Measurements from ENCODE around the gene SV2C.
"Not testable (repeated sequence)": the region's sequence is repeated elsewhere in the genome, so short reads cannot be mapped to it uniquely, and the experiment has no call there.

The SV2C gene

DNA sequence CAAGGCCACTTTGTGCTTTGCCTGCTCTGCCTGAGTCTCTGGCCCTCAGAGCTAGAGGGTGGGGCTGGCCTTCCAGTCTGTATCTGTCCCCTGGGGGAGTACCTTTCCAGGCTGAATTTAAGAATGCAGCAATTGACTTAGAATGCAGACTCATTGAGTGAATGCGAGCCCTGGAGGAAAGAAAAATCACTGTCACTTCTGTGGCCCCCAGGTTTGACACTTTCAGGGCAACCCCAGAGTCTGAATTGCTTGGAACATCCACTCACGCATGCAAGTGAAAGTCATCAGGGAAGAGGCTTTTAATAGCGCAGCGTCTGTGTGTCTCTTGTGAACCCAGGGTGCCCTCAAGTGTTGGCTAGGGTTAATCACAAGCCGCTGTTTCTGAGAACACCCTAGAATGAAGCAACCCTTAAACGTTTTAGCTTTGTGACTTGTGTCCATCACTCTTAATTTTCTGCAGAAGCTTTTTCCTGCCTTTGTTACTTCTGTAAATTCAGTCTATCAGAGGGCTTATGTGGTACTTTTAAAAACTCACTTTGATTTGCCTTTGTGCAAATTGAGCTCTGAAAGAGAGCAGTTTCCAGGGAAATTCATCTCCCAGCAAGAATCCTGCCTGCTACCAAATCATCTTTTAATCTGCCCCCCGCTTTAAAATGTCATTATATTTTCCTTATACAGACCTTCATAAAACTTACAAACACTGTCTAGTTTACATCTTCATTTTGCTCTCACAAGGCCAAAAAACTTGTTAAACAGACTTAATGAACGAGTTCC, 173.1 kb downstream of the SV2C start:
- peak; percentile 10 for DNase-seq (ENCODE audit: low spot score)

DNA sequence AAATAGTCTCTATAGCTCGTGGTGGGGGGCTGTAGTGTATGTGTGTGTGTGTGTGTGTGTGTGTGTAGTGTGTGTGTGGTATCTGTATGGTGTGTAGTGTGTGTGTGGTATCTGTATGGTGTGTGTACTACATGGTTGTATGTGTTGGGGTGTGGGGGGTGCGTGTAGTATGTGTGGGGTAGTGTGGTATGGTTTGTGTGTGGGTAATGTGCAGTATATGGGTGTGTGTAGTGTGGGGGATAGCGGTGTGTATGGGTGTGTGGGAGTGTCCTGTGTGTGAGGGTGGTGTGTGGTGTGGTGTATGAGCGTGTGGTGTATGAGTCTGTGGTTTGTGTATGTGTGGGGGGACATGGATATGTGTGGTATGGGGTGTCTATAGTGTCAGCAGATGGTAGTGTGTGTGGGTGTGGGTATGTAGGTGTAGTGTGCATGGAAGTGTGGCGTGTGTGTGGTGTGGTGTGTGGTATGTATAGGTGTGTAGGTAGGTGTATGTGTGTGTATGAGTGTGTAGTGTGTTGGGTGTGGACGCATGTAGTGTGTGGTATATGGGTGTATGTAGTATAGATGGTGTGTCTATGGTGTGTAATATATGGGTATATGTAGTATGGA, 174.1 kb downstream of the SV2C start:
- no peak for DNase-seq (ENCODE audit: low spot score)

DNA sequence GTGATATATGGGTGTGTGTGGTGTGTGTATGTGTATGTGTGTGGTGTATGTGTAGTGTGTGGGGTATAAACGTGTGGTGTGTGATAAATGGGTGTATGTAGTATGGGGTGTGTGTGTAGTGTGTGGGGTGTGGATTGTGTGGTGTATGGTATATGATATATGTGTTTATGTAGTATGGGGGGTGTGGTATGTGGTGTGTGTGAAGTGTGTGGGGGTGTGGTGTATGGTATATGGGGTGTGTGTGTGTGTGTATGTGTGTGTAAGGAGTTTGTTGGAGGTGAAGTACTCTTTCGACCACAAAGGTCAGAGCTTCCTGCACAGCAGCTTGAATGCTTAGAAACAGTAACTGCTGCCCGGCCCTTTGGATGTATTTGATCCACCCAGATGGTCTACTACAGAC, 174.7 kb downstream of the SV2C start:
- DNase-seq (ENCODE audit: low spot score) = no peak

DNA sequence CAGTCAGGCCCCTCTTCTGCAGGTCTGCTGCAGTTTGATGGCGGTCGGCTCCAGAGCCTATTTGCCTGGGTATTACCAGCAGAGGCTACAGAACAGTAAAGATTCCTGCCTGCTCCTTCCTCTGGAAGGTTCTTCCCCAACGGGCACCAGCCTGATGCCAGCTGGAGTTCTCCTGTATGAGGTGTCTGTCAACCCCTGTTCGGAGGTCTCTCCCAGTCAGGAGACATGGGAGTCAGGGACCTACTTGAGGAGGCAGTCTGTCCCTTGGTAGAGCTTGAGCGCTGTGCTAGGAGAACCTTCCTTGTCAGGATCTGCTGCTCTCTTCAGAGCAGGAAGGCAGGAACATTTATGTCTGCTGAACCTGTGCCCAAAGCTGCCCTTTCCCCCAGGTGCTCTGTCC, 181.5 kb downstream of the SV2C start:
- no peak for DNase-seq (ENCODE audit: low spot score)

DNA sequence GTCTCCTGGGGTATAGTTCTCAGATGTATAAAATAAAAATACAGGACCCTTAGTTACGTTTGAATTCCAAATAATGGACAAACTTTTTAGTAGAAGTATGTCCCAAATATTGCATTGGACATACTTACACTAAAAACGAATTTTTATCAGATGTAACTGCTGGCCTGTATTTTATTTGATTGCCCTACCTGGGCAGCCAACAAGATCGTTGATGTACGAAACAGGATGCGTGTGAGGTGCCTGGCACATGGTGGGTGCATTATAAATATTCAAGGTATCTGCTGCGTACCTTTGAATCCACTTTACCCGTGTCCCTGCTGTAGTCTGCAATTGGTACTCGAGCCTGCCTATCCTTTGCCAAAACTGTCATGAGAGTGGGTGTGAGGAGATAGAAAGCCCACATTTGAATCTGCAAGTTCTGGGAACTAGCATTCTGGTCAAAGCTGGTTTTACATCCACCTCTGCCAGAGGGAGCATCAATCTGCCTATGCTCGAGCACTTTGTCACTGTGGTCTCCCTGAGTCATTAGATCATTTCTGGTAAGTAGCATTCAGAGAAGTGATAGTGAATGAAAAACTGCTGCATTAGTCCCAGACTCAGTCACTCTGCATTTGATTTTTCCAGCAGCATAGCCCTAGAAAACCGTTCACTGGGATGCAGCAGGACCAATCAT, 186.2 kb downstream of the SV2C start:
- no peak for DNase-seq (ENCODE audit: low spot score)

DNA sequence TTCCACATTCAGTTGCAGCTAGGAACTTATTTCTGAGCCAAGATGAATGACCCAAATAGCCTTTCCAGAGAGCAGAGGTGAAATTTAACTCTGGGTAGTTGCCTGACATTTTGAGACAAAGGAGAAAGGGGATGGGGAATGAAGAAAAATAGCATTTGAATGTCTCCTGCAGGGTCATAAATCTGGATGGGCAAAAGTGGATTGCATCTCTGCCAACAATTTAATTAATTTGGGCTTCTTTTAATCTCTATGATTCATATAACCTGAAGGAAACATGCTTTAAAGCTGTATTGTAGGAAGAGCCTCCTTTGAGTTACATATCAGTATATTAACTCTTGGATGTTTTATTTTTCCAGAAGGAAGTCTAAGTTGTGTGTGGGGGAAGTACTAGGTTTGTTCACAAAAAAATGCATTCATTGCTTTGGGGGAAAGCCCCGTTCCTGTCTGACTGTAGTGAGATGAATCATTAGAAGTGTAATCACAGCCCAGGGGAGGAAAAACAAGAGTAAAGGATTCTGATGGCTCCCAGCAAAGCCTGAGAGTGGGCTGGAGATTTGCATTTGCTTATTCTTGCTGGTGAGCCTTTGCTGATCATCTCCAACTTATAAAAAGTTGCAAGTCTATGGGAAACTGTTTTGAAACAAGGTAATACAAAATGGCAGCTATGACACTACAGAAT, 186.9 kb downstream of the SV2C start:
- no peak for DNase-seq (ENCODE audit: low spot score)

DNA sequence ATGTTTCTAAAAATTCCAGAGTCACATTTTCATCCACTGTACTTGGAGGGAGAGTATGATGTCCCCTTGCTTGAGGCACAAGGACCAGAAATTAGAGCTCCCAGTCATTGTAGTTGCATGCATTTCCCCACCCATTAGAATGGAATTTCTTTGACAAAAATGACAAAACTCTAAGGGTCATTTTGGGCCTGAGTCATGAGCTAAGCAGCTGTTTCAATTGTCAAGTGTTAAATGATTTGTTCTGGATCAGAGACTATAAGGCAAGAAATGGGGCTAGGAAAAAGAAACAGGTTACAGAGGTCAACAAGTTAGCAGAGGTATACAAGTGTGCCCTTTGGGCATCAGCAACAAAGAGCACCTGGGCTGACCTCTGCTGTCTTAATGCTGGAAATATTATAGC, 188.7 kb downstream of the SV2C start:
- DNase-seq (ENCODE audit: low spot score) = no peak

DNA sequence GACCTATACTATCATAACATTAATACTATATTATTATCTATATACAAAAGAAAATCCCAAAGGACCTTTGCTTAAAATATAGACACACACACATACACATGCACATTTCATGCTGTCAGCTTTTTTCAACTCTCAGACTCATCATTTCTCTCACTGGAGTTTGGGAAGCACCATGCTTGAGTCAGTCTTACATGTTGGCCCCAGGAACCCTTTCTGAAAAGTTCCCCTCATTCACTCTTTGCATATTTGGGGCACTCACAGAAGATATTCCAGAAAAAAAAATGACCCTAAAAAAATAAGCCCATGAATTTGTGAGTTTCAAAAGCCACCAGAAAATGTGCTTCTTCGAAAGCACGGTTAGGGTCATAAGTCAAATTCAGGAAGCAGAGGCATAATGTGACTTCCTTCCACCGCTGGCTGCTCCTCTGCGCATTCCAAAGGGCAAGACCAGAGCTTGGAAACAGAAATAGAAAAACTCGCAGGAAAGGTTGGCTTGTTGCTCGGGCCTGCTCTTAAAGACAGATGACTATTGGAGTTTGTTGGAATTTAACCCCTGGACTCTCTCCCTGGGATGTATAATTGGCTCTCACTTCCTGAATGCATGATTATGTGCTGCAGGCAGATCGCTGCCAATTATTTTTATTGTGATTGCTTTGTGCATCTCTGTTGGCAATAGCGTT, 190.2 kb downstream of the SV2C start:
- DNase-seq (ENCODE audit: low spot score) = no peak

DNA sequence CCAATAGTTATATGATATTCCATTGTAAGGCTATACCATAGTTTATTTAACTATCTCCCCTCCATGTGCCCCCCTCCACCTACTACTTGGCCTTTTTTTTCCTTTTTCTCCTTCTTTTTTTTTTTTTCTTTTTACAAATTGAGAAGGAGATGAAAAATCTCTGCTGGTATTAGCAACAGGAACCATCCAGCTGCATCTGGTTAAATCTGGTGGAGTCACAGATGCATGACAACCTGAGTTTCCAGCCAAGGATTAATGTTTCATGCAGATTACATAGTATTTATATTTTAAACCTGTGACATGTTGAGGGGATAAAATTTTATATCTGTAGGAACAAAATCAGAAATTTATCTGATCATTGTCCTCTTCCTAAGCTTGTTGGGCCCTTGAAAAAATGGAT, 191.4 kb downstream of the SV2C start:
- no peak for DNase-seq (ENCODE audit: low spot score)

DNA sequence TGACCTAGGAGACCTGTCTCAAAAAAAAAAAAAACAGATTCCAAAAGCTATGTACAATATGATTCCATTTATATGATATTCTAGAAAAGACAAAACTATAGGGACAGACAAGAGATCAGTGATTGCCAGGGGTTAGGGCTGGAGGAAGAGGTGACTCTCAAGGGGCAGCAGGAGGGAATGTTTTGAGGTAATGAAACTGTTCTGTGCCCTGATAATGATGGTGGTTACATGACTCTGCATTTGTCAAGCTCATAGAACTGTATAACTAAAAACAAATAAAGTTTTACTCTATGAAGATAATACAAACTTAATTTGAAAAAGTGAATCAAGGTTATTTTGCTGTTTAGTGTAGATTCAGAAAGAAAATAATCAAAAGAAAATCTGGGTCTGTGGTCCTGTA, 194.6 kb downstream of the SV2C start:
- DNase-seq (ENCODE audit: low spot score) = no peak

DNA sequence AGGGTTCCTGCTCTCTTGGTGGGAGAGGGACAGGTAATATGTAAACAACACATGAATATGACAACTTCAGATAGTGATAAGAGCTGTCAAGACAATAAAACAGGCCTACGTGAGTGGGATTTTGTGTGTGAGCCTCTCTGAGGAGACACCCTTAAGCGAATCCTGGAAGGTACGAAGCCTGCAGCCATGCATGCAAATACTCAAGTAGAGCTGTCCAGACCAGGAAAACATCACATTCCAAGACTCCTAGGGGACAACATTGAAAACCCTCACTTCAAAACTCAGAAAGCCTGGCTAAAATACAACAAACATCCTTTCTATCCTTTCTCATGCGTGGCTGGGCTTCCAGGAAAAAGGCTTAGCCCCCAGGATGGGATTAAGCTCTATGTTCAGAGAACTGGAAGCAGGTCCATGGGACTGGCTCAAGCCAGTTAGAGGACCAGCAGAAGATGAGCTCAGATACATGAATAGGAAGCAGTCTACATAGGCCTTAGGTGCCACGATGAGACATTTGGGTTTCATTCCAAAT, 195.1 kb downstream of the SV2C start:
- no peak for DNase-seq (ENCODE audit: low spot score)

DNA sequence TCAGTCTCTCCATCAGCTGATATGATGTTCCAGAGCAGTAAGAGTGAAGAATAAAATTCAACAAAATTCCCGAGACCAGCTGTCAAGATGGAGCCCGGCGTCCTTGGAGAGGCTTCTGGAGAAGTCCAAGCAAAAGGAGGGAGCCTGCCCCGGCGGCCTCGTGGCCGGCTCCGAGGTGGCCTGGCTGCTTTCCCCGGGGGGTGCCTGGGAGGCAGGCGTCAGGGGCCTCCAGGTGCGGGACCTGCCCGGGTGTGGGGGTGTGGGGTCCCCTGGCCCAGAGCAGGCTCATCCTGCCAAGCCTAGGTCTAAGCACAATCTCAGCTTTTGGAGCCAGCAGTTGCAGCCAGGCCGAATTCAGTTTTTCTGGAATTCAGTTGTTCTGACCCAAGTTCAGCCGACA, 197.3 kb downstream of the SV2C start:
- no peak for DNase-seq (ENCODE audit: low spot score)

DNA sequence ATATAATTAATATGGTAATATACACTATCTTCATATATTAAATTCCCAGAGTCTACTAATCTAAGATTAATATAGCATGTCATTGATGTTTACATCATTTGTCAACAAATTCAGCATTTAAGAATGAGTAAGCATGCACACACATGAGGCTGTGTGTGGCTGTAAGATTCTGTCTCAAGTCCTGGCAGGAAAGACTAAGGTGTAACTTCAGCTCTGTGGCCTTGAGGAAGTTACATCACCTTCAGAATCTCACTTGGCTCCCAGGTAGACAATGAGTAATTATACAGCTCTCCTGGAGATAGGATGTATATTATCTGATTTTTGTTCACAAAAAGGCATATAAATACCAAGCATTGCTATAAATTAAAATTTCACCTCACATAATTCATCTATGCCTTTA, 200.5 kb downstream of the SV2C start:
- no peak for DNase-seq (ENCODE audit: low spot score)

DNA sequence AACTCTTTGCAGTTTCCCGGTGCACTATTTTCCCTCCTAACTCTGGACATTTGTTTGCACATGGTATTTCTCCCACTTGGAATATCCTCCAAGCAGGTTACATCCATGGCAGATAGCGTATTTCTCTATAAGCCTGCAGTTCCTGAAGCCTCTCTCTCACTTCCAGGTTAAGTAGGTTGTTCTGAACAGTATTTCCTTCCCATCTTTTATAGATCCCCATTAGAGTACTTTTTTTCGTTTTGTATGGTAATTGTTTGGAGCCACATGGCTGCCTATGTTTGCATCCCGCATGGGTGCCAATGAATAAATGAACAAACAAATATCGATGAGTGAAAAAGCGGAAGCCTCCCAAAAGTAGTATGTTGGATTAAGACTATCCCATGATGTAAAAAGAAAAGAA, 206.5 kb downstream of the SV2C start:
- no peak for DNase-seq (ENCODE audit: low spot score)

DNA sequence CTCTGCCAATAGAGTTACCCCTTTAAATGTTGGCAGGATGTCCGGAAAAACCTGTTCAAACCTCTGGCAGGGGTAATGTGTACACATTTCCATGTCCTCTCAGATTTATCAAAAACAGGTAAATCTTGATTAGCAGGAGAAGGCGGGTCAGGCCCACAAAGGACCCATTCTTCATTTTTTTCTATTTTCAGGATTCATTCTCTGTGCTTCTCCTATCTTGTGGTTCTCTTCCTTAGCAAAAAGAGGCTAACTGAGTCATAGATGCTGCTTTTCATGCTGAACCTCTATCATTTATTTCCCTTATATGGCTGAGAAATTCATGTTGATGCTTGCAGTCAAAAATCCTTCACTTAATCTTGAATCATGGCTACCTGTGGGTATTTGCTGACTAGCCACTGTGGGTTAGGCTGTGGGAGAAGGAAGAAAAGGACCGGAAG, 207.2 kb downstream of the SV2C start:
- DNase-seq (ENCODE audit: low spot score) = no peak

DNA sequence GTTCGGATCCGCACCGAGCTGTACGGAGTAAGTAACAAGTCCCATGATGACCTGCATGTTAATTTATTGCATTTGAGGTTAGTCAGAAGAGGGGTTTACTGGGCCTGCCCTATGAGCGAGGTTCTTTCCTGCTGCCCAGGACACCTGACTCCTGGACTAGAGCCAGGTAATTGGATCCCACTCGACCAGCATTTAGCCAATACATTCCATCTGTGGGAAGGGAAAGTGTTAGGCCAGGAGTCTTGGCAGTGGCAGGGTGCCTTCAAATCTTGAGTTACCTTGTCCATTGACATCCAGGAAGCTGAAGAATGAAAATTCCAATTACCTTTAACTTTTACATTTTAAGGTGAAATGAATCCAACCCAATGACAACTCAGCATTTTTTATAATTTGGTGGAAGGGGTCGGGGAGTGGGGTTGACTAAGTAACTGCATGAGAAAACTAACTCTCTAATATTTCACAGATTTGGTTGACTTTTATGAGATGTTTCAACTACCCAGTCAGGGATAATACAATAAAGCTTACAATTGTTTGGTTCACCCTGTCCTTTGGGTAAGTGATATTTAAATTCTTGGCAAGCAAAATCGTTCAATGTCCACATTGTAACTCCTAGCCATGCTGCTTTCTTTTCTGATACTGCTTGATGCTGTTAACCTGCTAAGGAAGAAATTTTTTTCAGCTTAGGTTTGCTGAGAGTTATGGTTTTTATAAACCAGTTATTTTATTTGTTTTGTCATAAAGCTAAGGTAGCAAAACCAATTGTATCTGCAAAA, 208.3 kb downstream of the SV2C start:
- DNase-seq (ENCODE audit: low spot score) = no peak

DNA sequence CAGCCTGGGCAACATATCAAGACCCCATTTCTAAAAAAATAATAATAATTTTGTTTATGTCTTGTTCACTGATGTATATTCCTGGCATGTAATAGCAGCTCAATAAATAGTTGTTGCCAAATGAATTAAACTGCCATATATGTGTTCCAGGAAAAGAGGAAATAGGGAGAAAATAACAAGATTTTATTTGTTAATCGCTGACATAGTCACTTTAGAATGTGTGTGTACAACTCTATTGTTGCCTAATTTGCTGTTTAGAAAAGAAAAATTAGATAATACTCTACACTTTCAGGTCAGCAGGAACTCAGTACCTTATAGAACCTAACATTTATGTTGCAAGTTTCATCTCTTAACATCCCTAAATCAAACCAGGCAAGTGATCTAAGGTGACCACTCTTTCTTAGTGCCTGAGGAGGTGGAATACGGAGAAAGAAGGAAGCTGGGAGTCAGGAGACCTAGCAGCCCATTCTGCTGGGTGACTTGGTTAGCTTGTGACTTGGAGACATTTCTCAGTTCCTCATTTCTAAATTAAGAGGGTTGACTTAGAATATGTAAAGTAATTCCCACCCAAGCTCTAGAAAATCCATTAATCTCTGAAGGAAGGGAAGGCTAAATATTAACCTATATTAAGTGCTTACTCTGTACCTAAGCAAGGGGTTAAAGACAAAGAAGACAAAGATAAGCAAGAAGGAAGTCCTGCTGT, 209.6 kb downstream of the SV2C start:
- DNase-seq (ENCODE audit: low spot score) = peak; percentile 8

DNA sequence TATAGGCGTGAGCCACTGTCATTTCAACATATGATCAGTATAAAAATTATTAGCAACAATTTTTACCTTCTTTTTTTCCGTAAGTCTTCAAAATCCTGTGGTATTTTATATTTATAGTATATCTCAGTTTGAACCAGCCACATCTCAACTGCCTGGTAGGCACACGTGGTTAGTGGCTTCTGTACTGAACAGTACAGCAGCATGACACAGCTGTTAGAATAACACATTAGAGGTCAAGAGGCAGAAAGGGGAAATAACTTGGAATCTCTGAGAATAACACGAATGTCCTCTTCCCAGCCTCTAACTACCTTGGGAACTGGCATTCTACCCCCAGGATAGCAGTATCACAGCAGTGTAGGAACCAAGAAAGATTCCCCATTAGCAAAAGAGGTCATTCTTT, 211.4 kb downstream of the SV2C start:
- DNase-seq (ENCODE audit: low spot score) = no peak

DNA sequence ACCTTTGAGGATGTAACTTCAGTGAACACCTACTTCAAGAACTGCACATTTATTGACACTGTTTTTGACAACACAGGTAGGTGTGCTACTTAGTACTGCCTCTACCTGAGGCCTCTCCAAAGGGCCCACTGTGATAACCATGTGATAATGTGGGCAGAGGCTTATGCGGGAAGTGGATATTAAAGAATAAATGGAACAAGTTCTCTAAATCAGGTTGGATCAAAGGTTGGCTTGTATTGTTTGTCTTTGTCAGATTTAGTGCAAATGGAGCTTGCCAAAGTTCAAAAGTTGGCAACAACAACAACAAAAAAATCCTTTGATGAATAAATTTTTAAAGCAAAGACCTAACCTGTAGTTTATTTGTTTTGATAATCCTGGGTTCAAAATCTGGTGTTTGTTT, 215.7 kb downstream of the SV2C start:
- no peak for DNase-seq (ENCODE audit: low spot score)

DNA sequence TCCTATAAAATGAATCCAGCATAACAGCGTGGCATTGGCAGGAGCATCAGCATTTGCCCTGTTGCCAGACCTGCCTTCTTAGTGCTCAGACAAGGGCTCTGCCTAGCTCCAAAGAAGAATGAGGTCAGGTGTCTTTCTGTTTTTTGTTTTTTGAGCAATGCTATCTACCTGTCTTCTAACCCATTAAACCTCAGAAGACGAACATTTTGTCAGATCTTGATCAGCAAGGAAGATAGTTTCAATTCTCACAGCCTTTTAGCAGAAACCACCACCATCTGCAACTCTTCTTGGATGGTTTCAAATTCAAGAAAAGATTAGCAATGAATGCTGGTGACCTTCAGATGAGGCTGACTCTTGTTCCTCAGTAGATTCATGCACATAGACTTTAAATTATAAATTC, 216.4 kb downstream of the SV2C start:
- no peak for DNase-seq (ENCODE audit: low spot score)

DNA sequence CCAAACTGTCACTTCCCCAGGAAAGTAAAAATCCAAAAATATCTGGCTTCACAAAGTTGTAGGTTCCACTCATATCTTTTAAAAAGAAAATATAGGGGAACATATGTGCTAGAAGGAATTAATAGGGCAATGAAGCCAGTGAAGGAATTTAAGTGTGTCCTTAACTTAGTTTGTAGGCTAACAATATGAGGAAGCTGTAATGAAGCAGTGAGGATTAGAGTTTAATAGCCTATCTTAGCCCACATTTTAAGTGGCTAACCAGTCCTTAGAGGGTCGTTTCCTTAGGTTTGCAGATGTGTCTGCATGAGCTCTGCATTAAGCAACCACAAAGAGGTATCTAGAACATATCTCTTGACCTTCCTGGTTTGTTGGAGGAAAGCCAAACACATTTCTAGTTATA, 218.7 kb downstream of the SV2C start:
- not testable (repeated sequence) for DNase-seq (ENCODE audit: low spot score)
